ENCODE data around the gene NLRP1.

- TF ChIP-seq TAF1 (IDR thresholded peaks at IDR 0.05; ENCODE audit: borderline replicate concordance, insufficient read depth, low read length), result no peak
- TF ChIP-seq POLR2AphosphoS5 (IDR thresholded peaks at IDR 0.05; ENCODE audit: low read depth, low read length), result no peak
- TF ChIP-seq REST (IDR thresholded peaks at IDR 0.05; ENCODE audit: insufficient read depth in 1 of 2, low read depth in 2 of 2, low read length in 2 of 2), result no peak
- TF ChIP-seq SIN3A (IDR thresholded peaks at IDR 0.05; ENCODE audit: borderline replicate concordance, insufficient read depth, low read length), result no peak
- TF ChIP-seq FOXP2 (optimal IDR thresholded peaks at IDR 0.05; ENCODE audit: borderline replicate concordance, extremely low read depth, extremely low read length, insufficient read depth), result no peak
Observed at GRCh38 chr17:5530265-5531084, 53.8 kb downstream of the NLRP1 start.
